ENCODE data around the gene OPTC.

The OPTC gene

GRCh38 chr1:203506858-203507626 lies 13.1 kb downstream of the OPTC start:
- CTCF ChIA-PET: interaction anchor here (0.6 to 11.2 kb wide), 13 partner anchors 19 to 467 kb away, joined by 3 to 205 read pairs (median 4); no protein-coding TSS in a partner anchor
- TF ChIP-seq ZNF138 (tag by site-specific recombination; IDR thresholded peaks at IDR 0.05; ENCODE audit: borderline replicate concordance) (no peak), ZBTB7A (tag by site-specific recombination; IDR thresholded peaks at IDR 0.05; ENCODE audit: low read depth) (no peak), ZNF548 (tag by site-specific recombination; IDR thresholded peaks at IDR 0.05) (no peak), ZNF768 (tag by site-specific recombination; IDR thresholded peaks at IDR 0.05) (no peak), GFI1B (tag by site-specific recombination; IDR thresholded peaks at IDR 0.05) (no peak), ZBTB26 (tag by site-specific recombination; optimal IDR thresholded peaks at IDR 0.05) (no peak), TSHZ1 (tag by site-specific recombination; IDR thresholded peaks at IDR 0.05; ENCODE audit: borderline replicate concordance) (no peak), ZFHX2 (tag by site-specific recombination; conservative IDR thresholded peaks at IDR 0.05) (no peak), ZNF580 (tag by site-specific recombination; IDR thresholded peaks at IDR 0.05) (no peak), ZNF350 (tag by site-specific recombination; IDR thresholded peaks at IDR 0.05) (no peak), ZNF664 (tag by site-specific recombination; IDR thresholded peaks at IDR 0.05) (no peak)
- Histone ChIP-seq H3K4me3 (ENCODE audit: low read depth, low read length) (no peak overlapping the region), H3K4me1 (ENCODE audit: control insufficient read depth, insufficient read depth, low read length) (no peaks in the 10 kb centered on the region), H3K27ac (ENCODE audit: extremely low read depth, low read depth, low read length) (no peak overlapping the region), H3K36me3 (ENCODE audit: control insufficient read depth in 2 of 2, insufficient read depth in 1 of 2, low read length in 2 of 2) (no peaks in the 10 kb centered on the region), H3K9me3 (ENCODE audit: control insufficient read depth, insufficient read depth, low read depth, low read length) (no peaks in the 10 kb centered on the region)
- POLR2A ChIA-PET: interaction anchor here (1.3 kb wide), 1 partner anchor 194 kb away, joined by 4 read pairs; no protein-coding TSS in a partner anchor

GRCh38 chr1:203507759-203508158 lies 13.8 kb downstream of the OPTC start:
- no peak overlapping the region for H3K4me3 ChIP-seq (ENCODE audit: low read depth, low read length)
- ChIA-PET POLR2A (interaction anchor here (1.0 to 1.2 kb wide), 2 partner anchors 119 to 186 kb away, joined by 3 to 4 read pairs; partner anchors contain the start of gene ATP2B4), CTCF (interaction anchor here (0.6 to 11.2 kb wide), 9 partner anchors 10 to 195 kb away, joined by 3 to 205 read pairs (median 4); no protein-coding TSS in a partner anchor)
- H3K4me1 ChIP-seq (ENCODE audit: control insufficient read depth, insufficient read depth, low read length): no peaks in the 10 kb centered on the region; the same call in 1 of the 2 replicates
- H3K9me3 ChIP-seq (ENCODE audit: control insufficient read depth, insufficient read depth, low read depth, low read length): no peaks in the 10 kb centered on the region
- TF ChIP-seq REPIN1 (tag by site-specific recombination; IDR thresholded peaks at IDR 0.05; ENCODE audit: low read depth) (no peak), ZNF501 (tag by site-specific recombination; IDR thresholded peaks at IDR 0.05) (no peak), HIC1 (tag by site-specific recombination; IDR thresholded peaks at IDR 0.05) (no peak)
- no peaks in the 10 kb centered on the region for H3K36me3 ChIP-seq (ENCODE audit: control insufficient read depth in 2 of 2, insufficient read depth in 1 of 2, low read length in 2 of 2)
- no peak overlapping the region for H3K27ac ChIP-seq (ENCODE audit: extremely low read depth, low read depth, low read length)
